GM03348 (cell line): ENCODE data around the gene UBE2F.
"Not testable (repeated sequence)": the region's sequence is repeated elsewhere in the genome, so short reads cannot be mapped to it uniquely, and the experiment has no call there.

Experiments used
- DNase-seq: peaks from one replicate; pipeline ENCODE4 v3.0.0; 2012; ENCODE audit warnings: low spot score

The UBE2F gene

DNA sequence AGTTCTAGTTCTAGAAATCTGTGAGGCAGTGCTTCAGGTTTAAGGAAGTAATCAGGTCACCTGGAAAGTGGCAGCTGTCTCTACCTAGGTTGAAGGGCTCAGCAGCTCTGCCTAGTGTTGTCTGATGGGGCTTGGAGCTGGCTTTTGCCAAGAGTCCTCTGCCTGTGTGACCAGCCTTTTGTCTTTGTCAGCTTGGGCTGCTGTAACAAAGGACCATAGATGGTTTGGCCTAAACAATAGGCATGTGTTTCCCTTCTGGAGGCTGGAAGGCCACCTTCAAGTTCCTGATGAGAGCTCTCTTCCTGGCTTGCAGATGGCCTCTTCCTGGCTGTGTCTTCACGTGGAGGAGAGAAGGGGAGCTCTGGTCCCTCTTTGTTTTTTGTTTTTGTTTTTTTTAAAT is 13.3 kb downstream of the UBE2F start:
- no peak for DNase-seq

DNA sequence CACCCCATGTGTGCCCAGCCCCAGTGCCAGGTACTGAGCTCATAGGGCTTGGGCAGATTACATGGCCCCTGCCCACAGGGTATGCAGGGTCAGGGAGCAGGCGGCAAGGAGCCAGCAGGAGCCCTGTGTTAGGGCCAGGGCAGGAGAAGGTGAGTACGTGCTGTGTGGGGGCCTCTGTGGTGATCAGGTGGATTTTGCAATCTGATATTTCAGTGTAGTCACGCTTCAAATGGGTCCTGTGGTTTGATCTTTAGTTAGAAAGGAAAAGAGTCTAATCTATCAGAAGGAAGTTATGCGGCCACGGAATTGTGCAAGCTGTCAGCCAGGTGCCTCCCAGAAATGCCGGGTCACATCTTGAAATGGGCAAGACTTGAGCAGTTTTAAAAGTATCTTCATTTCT is 13.9 kb downstream of the UBE2F start:
- no peak for DNase-seq

DNA sequence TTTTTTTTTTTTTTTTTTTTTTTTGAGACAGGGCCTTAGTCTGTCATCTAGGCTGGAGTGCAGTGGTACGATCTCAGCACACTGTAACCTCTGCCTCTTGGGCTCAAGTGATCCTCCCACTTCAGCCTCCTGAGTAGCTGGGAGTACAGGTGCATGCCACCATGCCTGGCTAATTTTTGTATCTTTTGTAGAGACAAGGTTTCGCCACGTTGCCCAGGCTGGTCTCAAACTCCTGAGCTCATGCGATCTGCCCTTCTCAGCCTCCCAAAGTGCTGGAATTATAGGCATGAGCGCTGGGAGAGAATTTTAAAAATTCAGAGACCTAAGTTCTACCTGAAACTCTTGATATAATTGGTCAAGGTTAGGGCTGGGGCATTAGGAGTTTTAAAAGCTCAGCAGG is 14.8 kb downstream of the UBE2F start:
- not testable (repeated sequence) for DNase-seq

DNA sequence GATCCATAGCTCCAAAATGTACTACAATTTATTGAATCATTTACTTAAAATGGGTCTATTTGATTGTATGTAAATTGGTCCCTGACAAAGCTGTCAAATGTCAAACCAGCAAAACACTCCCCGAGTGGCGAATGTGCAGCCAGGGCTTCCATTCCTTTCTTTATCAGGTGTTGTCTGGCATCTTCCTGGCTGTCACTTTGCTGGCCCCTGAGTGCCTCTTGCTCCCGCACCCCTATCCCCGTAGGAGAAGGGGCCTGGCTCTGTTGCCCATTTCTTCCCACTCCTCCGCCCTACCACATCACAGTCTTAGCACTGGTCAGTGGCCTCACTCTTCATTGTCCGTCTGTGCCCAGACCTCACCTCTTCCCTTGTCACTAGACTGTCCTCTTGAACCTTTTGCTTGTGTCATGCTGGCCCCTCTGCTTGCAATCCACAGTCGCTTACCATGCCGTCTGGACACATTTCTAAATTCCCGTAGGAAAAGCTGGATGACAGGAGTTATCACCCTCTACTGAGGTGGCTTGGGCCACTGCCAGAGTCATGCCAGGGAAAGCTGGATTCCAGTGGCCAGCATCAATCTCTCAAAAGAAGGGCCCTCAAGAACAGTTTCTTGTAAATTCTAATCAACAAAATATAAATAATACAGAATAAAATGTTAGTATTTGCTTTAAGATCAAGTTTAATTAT is 15.4 kb downstream of the UBE2F start:
- DNase-seq: no peak

DNA sequence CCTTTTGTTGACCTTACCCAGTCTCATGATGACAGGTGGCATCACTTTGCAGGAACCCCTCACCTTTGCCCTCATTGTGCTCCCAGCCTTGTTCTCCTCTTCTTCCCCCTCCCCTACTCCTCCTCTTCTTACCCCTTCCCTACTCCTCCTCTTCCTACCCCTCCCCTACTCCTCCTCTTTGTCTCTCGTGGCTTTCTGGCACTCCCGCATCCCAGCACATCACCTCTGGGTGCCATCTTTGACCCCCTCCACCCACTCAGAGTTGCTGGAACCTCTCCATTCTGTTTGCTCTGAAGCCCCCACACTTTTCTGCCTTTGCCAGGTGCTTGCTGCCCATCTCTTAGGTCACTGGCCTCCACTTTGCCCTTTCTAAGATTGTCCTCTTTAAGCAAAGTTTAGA is 17.1 kb downstream of the UBE2F start:
- no peak for DNase-seq

DNA sequence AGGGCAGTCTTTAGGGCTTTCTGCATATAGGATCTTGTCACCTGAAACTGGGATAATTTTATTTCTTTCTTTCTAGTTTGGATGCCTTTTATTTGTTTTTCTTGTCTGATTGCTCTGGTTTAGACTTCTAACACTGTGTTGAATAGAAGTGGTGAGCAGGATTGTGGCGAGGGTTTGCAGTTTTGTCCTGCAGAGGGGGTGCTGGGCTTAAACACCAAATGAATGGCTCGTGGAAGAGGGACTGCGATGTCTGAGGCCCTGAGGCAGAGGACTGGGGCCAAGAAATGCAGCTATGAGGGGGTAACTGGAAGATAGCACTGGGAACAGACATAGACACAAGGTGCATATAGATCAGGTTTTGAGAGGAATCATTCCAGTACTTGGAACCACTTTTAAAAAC is 20.5 kb downstream of the UBE2F start:
- DNase-seq: no peak

DNA sequence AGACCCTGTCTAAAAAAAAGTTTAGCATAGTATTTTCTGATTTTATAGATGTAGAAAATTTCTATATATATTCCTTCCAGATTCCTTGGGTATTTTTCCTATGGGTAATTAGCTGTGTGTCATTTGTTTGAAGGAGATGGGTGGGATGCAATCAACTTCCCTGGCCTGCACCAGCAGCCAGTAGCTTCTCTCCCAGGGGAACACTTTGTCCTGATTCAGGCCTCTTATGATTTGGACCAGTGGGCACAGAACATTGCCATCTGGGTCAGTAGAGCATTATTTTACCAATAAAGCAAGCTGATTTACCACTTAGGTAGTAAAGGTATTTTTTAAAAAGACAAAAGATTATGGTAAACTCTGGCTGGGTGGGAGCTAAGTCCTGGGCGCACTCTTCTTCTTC is 26.9 kb downstream of the UBE2F start:
- no peak for DNase-seq

DNA sequence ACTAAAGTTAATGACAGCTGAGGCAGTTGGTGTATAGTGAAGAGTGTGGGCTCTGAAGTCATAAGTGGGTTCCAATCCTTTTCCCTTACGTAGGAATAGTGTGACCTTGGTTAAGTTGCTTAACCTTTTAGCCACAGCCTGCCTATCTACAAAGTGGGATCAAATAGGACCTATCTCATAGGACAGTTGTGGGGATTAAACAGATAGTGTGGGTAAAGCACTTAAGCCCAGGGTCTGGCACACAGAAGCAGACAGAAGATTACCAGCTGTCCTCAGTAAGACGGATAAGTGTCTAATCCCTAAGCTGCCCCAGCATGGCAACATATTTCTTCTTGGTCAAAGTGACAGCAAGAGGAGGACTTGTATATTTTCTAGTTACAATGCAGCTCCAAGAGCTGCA is 28.2 kb downstream of the UBE2F start:
- no peak for DNase-seq

DNA sequence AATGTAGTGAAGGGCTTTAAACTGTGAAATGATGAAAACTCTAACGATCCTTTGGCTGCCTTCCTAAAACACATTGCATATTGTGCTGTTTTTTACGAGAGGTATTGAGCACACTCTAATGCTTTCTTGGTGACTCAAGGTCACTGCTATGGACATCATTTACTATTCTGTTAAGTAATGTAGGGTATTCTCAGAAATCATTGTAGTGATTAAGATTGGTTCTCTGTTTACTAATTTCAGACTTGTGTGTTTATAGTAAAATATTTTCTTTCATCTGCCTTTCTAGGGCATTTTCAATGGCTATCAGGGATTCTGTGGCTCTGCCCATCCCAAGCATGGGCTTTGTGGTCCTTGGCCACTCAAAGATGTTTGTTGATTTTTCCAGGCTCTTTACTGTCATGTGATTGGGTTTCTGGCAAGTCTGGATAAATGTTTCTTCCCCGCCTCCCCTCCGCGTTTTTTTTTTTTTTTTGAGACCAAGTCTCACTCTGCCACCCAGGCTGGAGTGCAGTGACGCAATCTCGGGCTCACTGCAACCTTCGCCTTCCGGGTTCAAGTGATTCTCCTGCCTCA is 29.3 kb downstream of the UBE2F start:
- DNase-seq: peak; percentile 28

DNA sequence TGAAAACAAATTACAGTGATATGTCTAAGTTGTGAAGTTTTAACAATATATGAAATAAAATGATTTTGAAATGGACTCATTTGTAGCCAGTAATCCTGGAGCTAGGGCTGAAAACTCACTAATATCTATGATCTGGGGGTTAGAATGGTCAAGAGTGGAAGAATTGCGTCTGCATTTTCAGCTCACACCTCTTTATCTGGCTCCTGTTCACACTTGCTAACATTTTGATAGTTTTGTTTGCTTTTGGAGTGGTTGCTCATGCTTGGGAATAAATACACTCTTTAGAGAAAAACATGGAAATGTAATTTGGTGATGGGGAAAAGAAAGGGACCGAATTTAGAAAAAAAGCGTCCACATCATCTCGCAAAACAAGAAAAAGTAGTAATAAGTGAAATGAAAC is 30.7 kb downstream of the UBE2F start:
- DNase-seq: no peak

DNA sequence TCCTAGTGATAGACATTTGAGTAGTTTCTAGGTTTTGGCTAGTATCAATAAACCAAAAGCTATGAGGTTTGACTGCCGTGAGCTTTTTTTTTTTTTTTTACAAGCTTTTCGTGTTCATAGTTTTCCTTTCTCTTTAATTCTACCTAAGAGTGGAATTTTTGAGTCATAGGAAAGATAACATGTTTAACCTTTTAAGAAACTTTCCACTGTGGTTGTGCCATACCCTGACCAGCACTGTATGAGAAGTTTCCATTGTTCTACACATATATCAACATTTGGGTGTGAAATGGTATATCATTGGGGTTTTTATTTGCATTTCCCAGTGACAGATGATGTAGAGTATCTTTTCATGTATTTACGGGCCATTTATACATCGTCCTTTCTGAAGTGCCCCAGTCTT is 31.7 kb downstream of the UBE2F start:
- DNase-seq: no peak

DNA sequence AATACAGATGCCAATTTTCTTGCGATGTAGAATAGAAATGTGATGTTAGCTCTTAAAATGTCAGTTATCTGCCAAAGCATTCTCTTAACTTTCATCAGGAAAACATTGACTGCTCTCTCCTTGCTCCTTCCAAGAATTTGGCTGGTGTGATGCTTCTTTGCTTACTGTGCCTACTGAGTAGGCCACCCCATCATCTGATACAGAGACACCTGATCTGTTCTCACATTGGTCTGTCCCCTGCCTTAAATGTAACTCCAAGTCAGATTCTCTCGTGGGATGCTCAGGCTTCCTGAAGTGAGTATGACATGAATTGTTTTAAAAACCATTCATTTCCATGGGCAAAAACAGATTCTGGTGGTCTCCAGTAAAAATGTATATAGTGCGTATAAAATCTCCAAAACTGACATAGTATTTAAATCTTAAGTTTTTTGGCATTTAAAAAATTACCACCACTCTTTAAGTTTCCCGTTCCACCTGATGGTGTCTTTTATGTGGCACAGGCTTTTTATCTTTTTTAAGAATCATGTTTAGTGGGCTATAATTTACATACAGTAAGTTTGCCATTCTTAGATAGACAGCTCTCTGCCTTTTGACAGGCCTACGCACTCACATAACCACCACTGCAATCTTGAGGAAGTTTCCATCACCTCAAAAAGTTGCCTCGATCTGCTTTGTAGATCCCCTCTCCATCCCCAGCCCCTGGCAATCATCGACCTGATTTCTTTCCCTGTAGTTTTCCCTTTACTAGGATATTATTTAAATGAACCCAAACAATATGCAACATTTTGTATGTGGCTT is 36.6 kb downstream of the UBE2F start:
- no peak for DNase-seq

DNA sequence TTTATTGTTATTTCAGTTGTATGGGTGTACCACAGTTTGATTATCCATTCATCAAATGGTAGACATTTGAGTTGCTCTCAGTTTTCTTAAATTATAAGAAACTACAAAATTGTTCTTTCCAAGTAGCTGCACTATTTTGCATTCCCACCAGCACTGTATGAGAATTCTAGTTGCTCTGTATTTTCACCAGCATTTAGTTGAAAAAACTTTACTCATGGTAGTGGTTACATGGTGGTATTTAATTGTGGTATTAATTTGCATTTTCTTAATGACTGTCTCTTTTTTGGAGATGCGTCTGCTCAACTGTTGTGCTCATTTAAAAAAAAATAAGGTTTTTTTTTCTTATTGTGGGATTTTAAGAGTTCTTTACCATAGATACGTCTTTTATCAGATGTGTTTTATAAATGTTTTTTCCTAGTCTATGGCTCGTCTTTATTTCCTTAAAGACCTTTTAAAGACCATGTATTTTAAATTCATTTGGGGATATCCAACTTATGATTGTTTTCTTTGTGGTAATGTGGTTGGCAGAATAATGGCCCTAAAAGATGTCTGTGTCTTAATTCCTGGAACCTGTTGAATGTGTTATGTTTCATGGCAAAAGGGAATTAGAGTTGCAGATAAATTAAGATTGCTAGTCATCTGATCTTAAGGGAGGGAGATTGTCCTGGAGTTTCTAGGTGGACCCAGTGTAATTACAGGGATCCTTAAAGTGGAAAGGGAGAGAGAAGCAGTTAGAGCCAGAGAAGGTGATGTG is 37.4 kb downstream of the UBE2F start:
- no peak for DNase-seq

DNA sequence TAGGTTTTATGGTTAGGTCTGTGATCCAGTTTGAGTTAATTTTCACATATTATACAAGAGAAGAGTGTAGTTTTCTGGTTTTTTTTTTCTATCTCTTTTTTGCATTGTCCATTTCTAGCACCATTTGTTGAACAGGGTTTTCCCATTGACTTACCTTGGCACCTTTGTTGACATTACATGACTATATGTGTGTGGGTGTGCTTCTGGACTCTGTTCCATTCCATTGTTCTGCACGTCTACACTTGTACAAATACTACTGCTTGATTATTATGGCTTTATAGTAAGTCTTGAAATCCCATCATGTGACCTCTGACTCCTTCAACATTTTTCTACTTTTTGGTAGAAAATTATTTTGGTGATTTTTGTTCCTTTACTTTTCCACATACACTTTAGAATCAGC is 38.7 kb downstream of the UBE2F start:
- no peak for DNase-seq

DNA sequence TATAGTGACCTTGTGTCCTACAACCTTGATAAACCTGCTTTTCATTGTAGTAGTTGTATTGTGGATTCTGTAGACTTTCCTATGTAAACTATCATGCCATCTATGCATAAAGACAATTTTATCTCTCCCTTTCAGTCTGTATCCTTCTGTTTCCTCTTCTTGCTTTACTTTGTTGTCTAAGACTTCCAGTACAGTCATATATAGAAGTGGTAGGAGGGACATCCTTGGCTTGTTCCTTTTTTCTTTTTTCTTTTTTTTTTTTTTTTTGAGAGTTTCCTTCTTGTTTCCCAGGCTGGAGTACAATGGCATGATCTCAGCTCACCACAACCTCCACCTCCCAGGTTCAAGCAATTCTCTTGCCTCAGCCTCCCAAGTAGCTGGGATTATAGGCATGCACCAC is 39.7 kb downstream of the UBE2F start:
- DNase-seq: no peak

DNA sequence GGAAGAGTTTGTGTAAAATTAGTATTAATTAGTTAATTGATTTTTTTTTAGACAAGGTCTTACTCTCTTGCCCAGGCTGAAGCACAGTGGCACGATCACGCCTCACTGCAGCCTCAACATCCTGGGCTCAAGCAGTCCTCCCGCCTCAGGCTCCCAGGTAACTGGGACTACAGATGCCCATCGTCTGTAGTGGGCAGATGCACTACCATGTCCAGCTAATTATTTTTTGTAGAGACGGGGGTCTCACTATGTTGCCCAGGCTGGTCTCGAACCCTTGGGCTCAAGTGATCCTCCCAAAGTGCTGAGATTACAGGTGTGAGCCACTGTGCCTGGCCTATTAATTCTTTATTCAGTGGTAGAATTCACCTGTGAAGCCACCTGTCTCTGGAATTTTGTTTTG is 41.1 kb downstream of the UBE2F start:
- DNase-seq: no peak

DNA sequence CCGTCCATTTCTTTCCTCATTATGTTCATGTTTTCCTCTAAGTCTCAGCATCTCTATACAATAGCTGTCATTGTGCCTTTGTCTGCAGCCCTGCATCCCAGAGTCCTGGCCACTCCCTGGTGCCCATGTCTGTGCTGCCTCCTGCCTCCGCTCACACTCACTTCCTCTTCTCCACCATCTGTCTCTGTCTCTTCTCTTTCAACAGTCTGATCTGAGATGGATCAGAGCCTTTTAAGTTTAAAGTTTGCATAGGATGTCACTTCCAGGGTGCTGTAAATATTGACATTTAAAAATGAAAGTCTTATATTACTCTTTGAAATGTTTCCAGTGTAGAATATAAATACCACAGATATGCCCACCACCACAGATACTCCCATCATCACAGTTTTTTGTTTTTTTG is 42.7 kb downstream of the UBE2F start:
- no peak for DNase-seq

DNA sequence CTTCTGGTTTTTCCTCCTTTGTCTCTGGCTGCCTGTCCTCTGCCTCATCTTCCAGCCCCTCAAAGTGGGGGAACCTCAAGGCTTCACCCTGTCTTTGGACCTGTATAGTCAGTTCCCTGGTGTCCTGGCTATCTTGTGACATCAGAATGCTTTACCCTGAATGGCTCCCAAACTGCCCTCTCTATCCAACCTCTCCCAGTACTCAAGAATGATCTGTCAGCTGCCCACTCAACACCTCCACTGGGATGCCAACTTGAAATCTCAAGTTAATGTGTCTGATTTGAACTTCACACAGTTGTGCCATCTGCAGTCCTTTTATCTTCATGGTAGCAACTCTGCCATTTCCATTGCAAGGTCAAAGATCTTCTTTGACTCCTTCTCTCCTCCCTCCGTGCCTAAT is 43.8 kb downstream of the UBE2F start:
- no peak for DNase-seq

DNA sequence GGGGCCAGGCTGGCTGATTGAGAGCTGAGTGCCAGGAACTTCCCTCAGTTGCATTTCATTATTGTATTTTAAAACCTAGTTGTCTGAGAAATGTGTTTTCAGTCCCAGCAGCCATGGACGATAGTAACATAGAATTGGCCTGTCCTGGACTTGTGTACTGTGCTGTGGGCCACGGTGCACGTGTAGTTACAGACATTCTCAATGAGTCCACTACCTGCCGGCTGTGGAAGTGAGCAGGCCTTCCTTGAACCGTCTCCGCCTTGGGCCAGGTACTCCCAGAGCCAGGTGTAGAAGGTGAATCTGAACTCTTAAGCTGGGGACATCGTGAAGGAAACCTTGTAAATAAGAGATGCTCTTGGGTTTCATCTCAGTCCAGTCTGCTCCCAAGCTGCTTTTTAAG is 47.0 kb downstream of the UBE2F start:
- no peak for DNase-seq

DNA sequence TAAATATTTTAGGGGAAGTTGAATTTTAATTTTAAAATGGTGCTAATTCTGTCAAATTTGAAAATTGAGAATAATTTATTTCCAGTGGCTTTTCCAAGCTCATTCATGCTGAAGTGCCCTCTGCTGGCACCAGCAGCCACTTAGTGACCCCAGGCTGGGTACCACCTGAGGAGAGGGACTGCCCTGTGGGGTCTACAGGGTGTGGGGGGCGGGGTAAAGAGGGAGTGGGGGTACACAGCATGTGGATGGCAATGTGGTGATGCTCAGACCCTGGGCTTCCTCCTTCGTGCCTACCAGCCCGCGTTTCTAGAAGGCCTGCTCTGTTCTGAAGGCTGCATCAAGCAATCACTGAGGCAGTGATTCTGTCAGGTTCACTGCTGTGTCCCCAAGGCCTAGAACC is 48.9 kb downstream of the UBE2F start:
- no peak for DNase-seq

DNA sequence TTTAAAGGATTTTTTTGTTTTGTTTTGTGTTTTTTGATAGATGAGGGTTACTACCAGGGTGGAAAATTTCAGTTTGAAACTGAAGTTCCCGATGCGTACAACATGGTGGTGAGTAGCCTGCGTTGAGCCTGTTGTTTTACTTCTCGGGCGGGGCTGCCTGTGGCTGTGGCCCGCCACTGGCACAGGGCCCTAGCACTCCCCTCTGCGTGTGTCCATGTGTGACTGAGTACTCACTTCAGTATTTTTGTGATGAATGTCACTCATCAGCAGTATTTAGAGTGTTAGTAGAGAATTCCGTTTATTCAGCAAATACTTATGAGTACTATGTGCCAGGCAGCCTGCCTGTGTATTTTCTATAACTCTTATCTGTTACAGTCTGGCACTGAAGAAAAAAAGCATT is 49.7 kb downstream of the UBE2F start:
- DNase-seq: no peak

DNA sequence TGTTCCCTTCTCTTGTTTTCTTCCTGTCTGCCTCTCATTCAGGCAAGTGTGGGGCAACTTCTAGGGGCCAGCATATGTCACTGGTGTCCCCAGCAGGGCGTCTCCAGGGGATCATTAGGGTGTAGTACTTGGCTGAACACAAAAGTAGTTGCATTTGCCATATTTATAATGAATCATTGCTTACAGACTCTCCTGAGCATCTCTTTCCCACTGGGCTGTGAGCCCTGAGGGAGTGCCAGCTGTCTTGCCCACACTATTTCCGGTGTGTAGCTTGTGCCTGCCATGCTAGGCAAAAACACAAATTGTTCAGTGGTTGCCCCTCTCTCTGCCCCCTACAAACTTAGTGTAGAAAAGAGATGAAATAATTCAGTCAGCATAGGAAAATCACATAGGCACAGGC is 53.1 kb downstream of the UBE2F start:
- no peak for DNase-seq

DNA sequence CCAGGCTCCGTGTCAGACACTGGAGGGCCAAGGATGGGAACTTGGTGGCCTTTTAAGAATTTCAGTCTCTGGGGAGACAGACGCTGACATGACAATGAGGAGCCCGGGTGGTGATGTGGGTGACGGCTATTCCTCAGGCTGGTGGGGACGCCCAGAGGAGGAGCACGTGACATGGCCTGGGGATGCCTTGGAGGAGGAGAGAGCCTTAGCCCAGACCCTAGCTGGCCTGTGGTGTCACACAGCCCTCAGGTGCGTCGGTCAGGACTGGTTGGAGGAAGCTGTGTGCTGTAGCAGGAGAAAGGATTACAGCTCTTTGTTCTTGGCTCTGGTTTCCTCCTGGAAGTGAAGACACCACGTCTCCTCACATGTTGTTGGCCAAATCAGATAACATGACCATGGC is 54.0 kb downstream of the UBE2F start:
- DNase-seq: no peak
